ENCODE data around the gene RPP25.

DNA sequence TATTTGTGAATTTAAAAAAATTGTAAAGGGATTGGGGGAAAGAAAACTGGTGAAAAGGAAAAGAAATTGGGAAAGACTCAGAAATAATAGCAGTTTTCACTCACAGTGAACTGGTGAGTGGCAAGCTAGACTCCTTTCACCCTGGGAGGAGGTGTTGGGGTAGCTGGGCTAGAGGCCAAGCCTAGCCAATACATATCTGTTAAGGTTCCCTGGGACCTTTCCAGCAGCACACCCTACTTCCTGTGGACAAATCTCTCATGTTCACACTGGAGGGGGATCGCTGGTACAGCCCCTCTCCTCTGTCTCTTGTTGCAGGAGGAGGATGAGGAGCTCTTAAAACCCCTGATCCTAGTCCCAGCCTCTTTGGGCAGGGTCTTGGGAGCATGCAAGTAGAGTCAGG lies 3.7 kb upstream of the RPP25 start:
- TF ChIP-seq CTCF (optimal IDR thresholded peaks at IDR 0.05 in 1 of 3, IDR thresholded peaks at IDR 0.05 in 1 of 3, conservative IDR thresholded peaks at IDR 0.05 in 1 of 3; ENCODE audit: extremely low read depth in 1 of 3, insufficient read depth in 2 of 3, low read length in 3 of 3) (no peak), EZH2 (IDR thresholded peaks at IDR 0.05; ENCODE audit: low read length) (no peak)

Data from keratinocyte (primary cell).